Right lobe of liver (tissue), 4 donors: ENCODE data around the gene KLHL40.

Experiments
- POLR2A ChIP-seq: fragments of 450-650 bp; IDR thresholded peaks from one replicate; pipeline ENCODE4 v1.6.1; 2017; ENCODE audit warnings: antibody characterized with exemption, mild to moderate bottlenecking
- TF ChIP-seq, protein P1 (sequence below), 4 donors: fragments of 200-600 bp in 3 of 4; fragments of 450-650 bp in 1 of 4; IDR thresholded peaks; one replicate each; pipeline versions ENCODE4 v1.5.1 to v1.8.0; 2016 to 2022; ENCODE audit warnings: antibody characterized with exemption in 4 of 4, mild to moderate bottlenecking in 2 of 4
- donor health status: DM: no; HTN: no; CAD: no.
- donor health status: DM: no; HTN: no; CAD: no.
- donor health status: DM: no; HTN: yes; CAD: no.

GRCh38 chr3:42672515-42672914 lies 12.8 kb upstream of the KLHL40 start:
- TF ChIP-seq, protein P1, sequence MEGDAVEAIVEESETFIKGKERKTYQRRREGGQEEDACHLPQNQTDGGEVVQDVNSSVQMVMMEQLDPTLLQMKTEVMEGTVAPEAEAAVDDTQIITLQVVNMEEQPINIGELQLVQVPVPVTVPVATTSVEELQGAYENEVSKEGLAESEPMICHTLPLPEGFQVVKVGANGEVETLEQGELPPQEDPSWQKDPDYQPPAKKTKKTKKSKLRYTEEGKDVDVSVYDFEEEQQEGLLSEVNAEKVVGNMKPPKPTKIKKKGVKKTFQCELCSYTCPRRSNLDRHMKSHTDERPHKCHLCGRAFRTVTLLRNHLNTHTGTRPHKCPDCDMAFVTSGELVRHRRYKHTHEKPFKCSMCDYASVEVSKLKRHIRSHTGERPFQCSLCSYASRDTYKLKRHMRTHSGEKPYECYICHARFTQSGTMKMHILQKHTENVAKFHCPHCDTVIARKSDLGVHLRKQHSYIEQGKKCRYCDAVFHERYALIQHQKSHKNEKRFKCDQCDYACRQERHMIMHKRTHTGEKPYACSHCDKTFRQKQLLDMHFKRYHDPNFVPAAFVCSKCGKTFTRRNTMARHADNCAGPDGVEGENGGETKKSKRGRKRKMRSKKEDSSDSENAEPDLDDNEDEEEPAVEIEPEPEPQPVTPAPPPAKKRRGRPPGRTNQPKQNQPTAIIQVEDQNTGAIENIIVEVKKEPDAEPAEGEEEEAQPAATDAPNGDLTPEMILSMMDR (IDR thresholded peaks at IDR 0.05) = no peak
- no peak for TF ChIP-seq POLR2A
